K562 (cell line): ENCODE measurements around the gene PLAC1. TPM values are rescaled to one million over a fixed set of nuclear protein-coding genes. Genes with fewer than 3 reads are reported as not detected.

Experiments used
- CEBPB ChIP-seq: fragments of 450-650 bp; IDR thresholded peaks from 2 replicates; pipeline ENCODE4 v1.6.1; 2016; ENCODE audit warnings: missing genetic modification characterization, missing compliant biosample characterization
- CHD2 ChIP-seq: IDR thresholded peaks from 2 replicates; pipeline ENCODE4 v1.6.1; 2011; ENCODE audit warnings: low read depth, low read length
- CXXC5 ChIP-seq: fragments of 250-450 bp; sonication (Bioruptor Pico); IDR thresholded peaks from 2 replicates; pipeline ENCODE4 v1.8.0; 2022; ENCODE audit warnings: inconsistent platforms, mild to moderate bottlenecking, moderate library complexity
- L3MBTL2 ChIP-seq: fragments of 450-650 bp; IDR thresholded peaks from 2 replicates; pipeline ENCODE4 v1.6.1; 2016; ENCODE audit warnings: mild to moderate bottlenecking, moderate library complexity
- MGA ChIP-seq: fragments of 450-650 bp; IDR thresholded peaks from 2 replicates; pipeline ENCODE4 v1.6.1; 2016; ENCODE audit warnings: mild to moderate bottlenecking, moderate library complexity
- polyA plus RNA-seq, 8 experiments: library from polyadenylated mRNA; depleted of rRNA in 4 of 8; stranded (reverse) in 5 of 8; unstranded in 3 of 8; fragments of >200 nt; fragmentation: Nextera tagmentation in 2 of 8; fragmentation: Illumina TruSeq in 1 of 8; extraction: Ambion mirVana in 2 of 8; extraction: Trizol in 1 of 8; gene quantifications; 2 replicates each; pipeline versions ENCODE4 v1.2.1 to v1.2.3, GENCODE V29; 2011 to 2014; ENCODE audit warnings: inconsistent platforms in 1 of 8, missing spikeins in 1 of 8
- total RNA-seq, 7 experiments: library from RNA; depleted of rRNA in 6 of 7; stranded (reverse); fragments of >200 nt in 6 of 7; fragmentation: Illumina TruSeq in 2 of 7; extraction: Trizol in 2 of 7; gene quantifications; 2 replicates each; pipeline versions ENCODE4 v1.2.1 to v1.2.3, GENCODE V29; 2011 to 2021; ENCODE audit warnings: low replicate concordance in 1 of 7

PLAC1 gene
- total and polyA plus RNA-seq, 9 of the 15 experiments (the other 6 are each of a cell fraction or from before 2014, with no cell fraction given), result 0.82 to 9.1 (median 1.7) TPM

GRCh38 chrX:134533952-134534351 lies 124.3 kb downstream of the PLAC1 start (continued):
- TF ChIP-seq MGA, result peak; percentile 35; the same call in 1 of the 2 replicates
- TF ChIP-seq CEBPB (tag), result peak; percentile 54
- 0 out of 2 replicates have a peak, but pooled peaks have one; percentile 10 for TF ChIP-seq CXXC5 (CRISPR knock-in tag)
- no peak for TF ChIP-seq CHD2
- TF ChIP-seq L3MBTL2, result peak; percentile 43; the same call in 1 of the 2 replicates
- TF ChIP-seq, all 486 proteins: peak for 5
